ENCODE results near the gene RCSD1.

RCSD1 gene

GRCh38 chr1:167750641-167751040 lies 120.6 kb downstream of the RCSD1 start:
- TF ChIP-seq TAF1 (IDR thresholded peaks at IDR 0.05; ENCODE audit: low read depth, low read length) (no peak), SPI1 (IDR thresholded peaks at IDR 0.05; ENCODE audit: low read depth, low read length) (no peak), PAX5 (IDR thresholded peaks at IDR 0.05; ENCODE audit: insufficient read depth, low read length, severe bottlenecking) (no peak), POU2F2 (IDR thresholded peaks at IDR 0.05; ENCODE audit: low read depth, low read length) (no peak), POLR2AphosphoS5 (IDR thresholded peaks at IDR 0.05; ENCODE audit: low read depth, low read length) (no peak), POLR2A (IDR thresholded peaks at IDR 0.05; ENCODE audit: low read depth, low read length) (no peak)
- FAIRE-seq (no peak), DNase-seq (ENCODE audit: insufficient read length, low spot score) (no peak)

GRCh38 chr1:167751676-167752075 lies 121.6 kb downstream of the RCSD1 start:
- TF ChIP-seq SPI1 (IDR thresholded peaks at IDR 0.05; ENCODE audit: low read depth, low read length) (no peak), POLR2AphosphoS5 (IDR thresholded peaks at IDR 0.05; ENCODE audit: low read depth, low read length) (no peak), POLR2A (IDR thresholded peaks at IDR 0.05; ENCODE audit: low read depth, low read length) (no peak), PAX5 (IDR thresholded peaks at IDR 0.05; ENCODE audit: insufficient read depth, low read length, severe bottlenecking) (no peak), POU2F2 (IDR thresholded peaks at IDR 0.05; ENCODE audit: low read depth, low read length) (no peak), TAF1 (IDR thresholded peaks at IDR 0.05; ENCODE audit: low read depth, low read length) (no peak)
- no peak for DNase-seq (ENCODE audit: insufficient read length, low spot score)
- FAIRE-seq: no peak

GRCh38 chr1:167752219-167752985 lies 122.4 kb downstream of the RCSD1 start:
- peak; percentile 62 for FAIRE-seq
- DNase-seq (ENCODE audit: insufficient read length, low spot score): no peak
- TF ChIP-seq SPI1 (IDR thresholded peaks at IDR 0.05; ENCODE audit: low read depth, low read length) (no peak), TAF1 (IDR thresholded peaks at IDR 0.05; ENCODE audit: low read depth, low read length) (no peak), POLR2A (IDR thresholded peaks at IDR 0.05; ENCODE audit: low read depth, low read length) (no peak), POLR2AphosphoS5 (IDR thresholded peaks at IDR 0.05; ENCODE audit: low read depth, low read length) (no peak), PAX5 (IDR thresholded peaks at IDR 0.05; ENCODE audit: insufficient read depth, low read length, severe bottlenecking) (no peak), POU2F2 (IDR thresholded peaks at IDR 0.05; ENCODE audit: low read depth, low read length) (no peak)

- TF ChIP-seq SPI1 (IDR thresholded peaks at IDR 0.05; ENCODE audit: low read depth, low read length) (no peak), POLR2AphosphoS5 (IDR thresholded peaks at IDR 0.05; ENCODE audit: low read depth, low read length) (no peak), PAX5 (IDR thresholded peaks at IDR 0.05; ENCODE audit: insufficient read depth, low read length, severe bottlenecking) (no peak), POU2F2 (IDR thresholded peaks at IDR 0.05; ENCODE audit: low read depth, low read length) (no peak), TAF1 (IDR thresholded peaks at IDR 0.05; ENCODE audit: low read depth, low read length) (no peak), POLR2A (IDR thresholded peaks at IDR 0.05; ENCODE audit: low read depth, low read length) (no peak)
- DNase-seq (ENCODE audit: insufficient read length, low spot score) (no peak), FAIRE-seq (no peak)
Observed at GRCh38 chr1:167755654-167756053, 125.6 kb downstream of the RCSD1 start.

All from GM12891 (cell line).